ENCODE data around the gene TEAD1. TPM values are rescaled to one million over a fixed set of nuclear protein-coding genes. Genes with fewer than 3 reads are reported as not detected.
A peak's percentile ranks its signal among the peaks of the same experiment; 100 is the strongest.

The TEAD1 gene
- total and polyA plus RNA-seq, 2 experiments from 2014 or later, result 24.5 to 103 TPM

DNA sequence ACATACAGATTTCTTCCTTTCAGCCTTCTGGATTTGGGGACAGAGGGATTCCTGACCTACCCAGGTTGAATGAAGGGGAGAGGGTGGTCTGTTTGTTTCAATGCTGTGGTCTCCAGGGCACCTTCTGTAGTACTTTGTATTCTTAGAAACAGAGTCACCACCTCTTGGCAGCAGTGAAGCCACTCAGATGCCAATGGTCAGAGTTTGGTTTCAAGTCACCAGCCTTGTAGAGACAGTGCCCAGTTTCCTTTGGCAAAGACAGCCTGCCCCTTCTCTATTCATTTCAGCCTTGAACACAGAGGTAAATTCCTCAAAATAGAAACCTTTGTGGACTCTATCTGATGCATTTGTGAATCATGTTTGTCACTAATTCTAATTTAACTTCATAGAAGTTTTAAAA, 223.2 kb downstream of the TEAD1 start (continued):
- TF ChIP-seq, protein P1, sequence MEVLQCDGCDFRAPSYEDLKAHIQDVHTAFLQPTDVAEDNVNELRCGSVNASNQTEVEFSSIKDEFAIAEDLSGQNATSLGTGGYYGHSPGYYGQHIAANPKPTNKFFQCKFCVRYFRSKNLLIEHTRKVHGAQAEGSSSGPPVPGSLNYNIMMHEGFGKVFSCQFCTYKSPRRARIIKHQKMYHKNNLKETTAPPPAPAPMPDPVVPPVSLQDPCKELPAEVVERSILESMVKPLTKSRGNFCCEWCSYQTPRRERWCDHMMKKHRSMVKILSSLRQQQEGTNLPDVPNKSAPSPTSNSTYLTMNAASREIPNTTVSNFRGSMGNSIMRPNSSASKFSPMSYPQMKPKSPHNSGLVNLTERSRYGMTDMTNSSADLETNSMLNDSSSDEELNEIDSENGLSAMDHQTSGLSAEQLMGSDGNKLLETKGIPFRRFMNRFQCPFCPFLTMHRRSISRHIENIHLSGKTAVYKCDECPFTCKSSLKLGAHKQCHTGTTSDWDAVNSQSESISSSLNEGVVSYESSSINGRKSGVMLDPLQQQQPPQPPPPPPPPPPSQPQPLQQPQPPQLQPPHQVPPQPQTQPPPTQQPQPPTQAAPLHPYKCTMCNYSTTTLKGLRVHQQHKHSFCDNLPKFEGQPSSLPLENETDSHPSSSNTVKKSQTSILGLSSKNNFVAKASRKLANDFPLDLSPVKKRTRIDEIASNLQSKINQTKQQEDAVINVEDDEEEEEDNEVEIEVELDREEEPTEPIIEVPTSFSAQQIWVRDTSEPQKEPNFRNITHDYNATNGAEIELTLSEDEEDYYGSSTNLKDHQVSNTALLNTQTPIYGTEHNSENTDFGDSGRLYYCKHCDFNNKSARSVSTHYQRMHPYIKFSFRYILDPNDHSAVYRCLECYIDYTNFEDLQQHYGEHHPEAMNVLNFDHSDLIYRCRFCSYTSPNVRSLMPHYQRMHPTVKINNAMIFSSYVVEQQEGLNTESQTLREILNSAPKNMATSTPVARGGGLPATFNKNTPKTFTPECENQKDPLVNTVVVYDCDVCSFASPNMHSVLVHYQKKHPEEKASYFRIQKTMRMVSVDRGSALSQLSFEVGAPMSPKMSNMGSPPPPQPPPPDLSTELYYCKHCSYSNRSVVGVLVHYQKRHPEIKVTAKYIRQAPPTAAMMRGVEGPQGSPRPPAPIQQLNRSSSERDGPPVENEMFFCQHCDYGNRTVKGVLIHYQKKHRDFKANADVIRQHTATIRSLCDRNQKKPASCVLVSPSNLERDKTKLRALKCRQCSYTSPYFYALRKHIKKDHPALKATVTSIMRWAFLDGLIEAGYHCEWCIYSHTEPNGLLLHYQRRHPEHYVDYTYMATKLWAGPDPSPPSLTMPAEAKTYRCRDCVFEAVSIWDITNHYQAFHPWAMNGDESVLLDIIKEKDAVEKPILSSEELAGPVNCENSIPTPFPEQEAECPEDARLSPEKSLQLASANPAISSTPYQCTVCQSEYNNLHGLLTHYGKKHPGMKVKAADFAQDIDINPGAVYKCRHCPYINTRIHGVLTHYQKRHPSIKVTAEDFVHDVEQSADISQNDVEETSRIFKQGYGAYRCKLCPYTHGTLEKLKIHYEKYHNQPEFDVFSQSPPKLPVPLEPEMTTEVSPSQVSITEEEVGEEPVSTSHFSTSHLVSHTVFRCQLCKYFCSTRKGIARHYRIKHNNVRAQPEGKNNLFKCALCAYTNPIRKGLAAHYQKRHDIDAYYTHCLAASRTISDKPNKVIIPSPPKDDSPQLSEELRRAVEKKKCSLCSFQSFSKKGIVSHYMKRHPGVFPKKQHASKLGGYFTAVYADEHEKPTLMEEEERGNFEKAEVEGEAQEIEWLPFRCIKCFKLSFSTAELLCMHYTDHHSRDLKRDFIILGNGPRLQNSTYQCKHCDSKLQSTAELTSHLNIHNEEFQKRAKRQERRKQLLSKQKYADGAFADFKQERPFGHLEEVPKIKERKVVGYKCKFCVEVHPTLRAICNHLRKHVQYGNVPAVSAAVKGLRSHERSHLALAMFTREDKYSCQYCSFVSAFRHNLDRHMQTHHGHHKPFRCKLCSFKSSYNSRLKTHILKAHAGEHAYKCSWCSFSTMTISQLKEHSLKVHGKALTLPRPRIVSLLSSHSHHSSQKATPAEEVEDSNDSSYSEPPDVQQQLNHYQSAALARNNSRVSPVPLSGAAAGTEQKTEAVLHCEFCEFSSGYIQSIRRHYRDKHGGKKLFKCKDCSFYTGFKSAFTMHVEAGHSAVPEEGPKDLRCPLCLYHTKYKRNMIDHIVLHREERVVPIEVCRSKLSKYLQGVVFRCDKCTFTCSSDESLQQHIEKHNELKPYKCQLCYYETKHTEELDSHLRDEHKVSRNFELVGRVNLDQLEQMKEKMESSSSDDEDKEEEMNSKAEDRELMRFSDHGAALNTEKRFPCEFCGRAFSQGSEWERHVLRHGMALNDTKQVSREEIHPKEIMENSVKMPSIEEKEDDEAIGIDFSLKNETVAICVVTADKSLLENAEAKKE (CRISPR knock-in tag; IDR thresholded peaks at IDR 0.05), result no peak

DNA sequence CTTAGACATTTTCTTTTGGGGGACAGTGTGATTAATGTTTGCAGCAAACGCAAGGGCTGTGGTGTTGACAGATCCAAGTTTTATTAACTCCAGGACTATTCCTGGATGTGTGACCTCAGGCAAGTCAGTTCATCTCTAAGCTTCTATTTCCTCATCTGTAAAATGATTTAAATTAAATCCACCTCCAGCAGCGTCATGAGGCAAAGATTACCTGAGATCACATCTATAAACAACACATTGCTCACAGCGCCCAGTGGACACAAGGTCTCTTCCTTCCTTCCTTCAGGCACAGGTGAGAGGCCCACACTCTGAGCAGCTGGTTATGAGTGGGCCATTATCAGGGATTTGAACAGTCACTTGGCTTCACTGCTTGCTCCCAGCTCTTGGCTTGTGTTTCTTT, 223.6 kb downstream of the TEAD1 start:
- Histone ChIP-seq H3K27me3 (ENCODE audit: insufficient read depth) (no peaks in the 10 kb centered on the region), H4K20me1 (replicated peaks; ENCODE audit: insufficient read depth) (0 out of 2 replicates have a peak, but pooled peaks cover 5% of the 10 kb centered on the region), H3K4me1 (ENCODE audit: insufficient read depth) (peaks cover 18% of the 10 kb centered on the region), H3K79me2 (replicated peaks; ENCODE audit: insufficient read depth) (peaks cover 14% of the 10 kb centered on the region), H3F3A (replicated peaks; ENCODE audit: low read depth) (0 out of 2 replicates have a peak, but pooled peaks cover 2% of the 10 kb centered on the region), H3K36me3 (ENCODE audit: insufficient read depth) (no peaks in the 10 kb centered on the region), H3K4me2 (no peak overlapping the region), H3K27ac (ENCODE audit: low read depth) (no peak overlapping the region), H2AFZ (no peak overlapping the region), H3K4me3 (no peak overlapping the region), H3K9me2 (ENCODE audit: insufficient read depth) (no peaks in the 10 kb centered on the region)
- H3K36me3 Mint-ChIP-seq (ENCODE audit: low read depth), result peaks cover 45% of the 10 kb centered on the region
- H3K4me3 Mint-ChIP-seq, result no peak overlapping the region
- DNase-seq (ENCODE audit: low spot score) (no peak), ATAC-seq (no peak)
- H3K4me1 Mint-ChIP-seq, result peaks cover 28% of the 10 kb centered on the region
- peak overlapping the region; percentile 38; the same call in 1 of the 2 replicates for H3K27ac Mint-ChIP-seq
- peaks cover 2% of the 10 kb centered on the region for H3K27me3 Mint-ChIP-seq (ENCODE audit: insufficient read depth, low read depth, poor library complexity)
- H3K9me3 Mint-ChIP-seq, result no peaks in the 10 kb centered on the region
- TF ChIP-seq, protein P2, sequence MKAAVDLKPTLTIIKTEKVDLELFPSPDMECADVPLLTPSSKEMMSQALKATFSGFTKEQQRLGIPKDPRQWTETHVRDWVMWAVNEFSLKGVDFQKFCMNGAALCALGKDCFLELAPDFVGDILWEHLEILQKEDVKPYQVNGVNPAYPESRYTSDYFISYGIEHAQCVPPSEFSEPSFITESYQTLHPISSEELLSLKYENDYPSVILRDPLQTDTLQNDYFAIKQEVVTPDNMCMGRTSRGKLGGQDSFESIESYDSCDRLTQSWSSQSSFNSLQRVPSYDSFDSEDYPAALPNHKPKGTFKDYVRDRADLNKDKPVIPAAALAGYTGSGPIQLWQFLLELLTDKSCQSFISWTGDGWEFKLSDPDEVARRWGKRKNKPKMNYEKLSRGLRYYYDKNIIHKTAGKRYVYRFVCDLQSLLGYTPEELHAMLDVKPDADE (IDR thresholded peaks at IDR 0.05), result no peak
- TF ChIP-seq ZNF114 (CRISPR knock-in tag; IDR thresholded peaks at IDR 0.05), result no peak
- no peak for TF ChIP-seq ZNF331 (CRISPR knock-in tag; IDR thresholded peaks at IDR 0.05; ENCODE audit: low read depth)
- TF ChIP-seq JUNB (IDR thresholded peaks at IDR 0.05; ENCODE audit: unreplicated experiment), result no peak
- TF ChIP-seq, protein P3, sequence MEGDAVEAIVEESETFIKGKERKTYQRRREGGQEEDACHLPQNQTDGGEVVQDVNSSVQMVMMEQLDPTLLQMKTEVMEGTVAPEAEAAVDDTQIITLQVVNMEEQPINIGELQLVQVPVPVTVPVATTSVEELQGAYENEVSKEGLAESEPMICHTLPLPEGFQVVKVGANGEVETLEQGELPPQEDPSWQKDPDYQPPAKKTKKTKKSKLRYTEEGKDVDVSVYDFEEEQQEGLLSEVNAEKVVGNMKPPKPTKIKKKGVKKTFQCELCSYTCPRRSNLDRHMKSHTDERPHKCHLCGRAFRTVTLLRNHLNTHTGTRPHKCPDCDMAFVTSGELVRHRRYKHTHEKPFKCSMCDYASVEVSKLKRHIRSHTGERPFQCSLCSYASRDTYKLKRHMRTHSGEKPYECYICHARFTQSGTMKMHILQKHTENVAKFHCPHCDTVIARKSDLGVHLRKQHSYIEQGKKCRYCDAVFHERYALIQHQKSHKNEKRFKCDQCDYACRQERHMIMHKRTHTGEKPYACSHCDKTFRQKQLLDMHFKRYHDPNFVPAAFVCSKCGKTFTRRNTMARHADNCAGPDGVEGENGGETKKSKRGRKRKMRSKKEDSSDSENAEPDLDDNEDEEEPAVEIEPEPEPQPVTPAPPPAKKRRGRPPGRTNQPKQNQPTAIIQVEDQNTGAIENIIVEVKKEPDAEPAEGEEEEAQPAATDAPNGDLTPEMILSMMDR (conservative IDR thresholded peaks at IDR 0.05; ENCODE audit: low read depth in 2 of 2), result no peak
- TF ChIP-seq, protein P1 (CRISPR knock-in tag; IDR thresholded peaks at IDR 0.05), result no peak
